ENCODE measurements around the gene DAZAP1.
A peak's percentile ranks its signal among the peaks of the same experiment; 100 is the strongest.

The DAZAP1 gene

GRCh38 chr19:1445185-1445931 is 38.0 kb downstream of the DAZAP1 start:
- peak; percentile 67 to 68 for DNase-seq

GRCh38 chr19:1445932-1446712 is 38.7 kb downstream of the DAZAP1 start:
- DNase-seq: no peak

DNA sequence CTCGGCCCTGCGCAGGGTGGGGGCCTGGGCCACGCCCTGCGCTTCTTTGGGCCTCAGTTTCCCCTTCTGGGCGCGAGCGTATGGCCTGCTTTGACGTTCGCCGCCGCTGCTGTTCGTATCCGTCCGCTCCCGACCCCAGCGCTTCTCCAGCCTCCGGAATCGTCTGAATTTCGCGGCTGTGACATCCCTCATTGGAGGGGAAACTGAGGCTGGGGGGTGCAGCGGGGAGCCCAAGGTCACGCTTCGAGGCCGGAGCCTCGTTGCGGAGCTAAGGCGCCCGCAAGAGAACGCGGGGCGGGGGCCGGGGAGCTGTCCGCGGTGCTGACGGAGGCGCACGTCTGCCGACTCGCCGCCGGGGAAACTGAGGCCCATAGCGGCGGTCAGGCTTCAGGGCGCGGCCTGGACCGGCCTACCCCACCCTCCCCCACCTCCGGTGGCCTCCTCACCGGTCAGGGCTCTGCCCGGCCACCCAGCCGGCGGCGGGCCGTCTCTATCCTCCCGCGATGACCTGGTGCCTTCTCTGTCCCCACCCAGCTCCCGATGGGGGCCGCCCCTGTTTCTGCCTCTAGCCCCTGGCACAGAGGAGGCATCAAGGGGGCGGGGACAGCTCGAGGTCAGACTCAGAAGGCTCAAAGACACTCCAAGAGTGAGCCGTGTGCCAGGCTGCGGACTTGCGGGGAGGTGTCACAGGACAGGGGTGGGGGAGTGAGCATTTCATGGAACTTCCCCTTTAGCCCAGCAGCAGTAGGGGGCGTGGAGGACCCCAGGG is 39.5 kb downstream of the DAZAP1 start:
- no peak for DNase-seq

DNA sequence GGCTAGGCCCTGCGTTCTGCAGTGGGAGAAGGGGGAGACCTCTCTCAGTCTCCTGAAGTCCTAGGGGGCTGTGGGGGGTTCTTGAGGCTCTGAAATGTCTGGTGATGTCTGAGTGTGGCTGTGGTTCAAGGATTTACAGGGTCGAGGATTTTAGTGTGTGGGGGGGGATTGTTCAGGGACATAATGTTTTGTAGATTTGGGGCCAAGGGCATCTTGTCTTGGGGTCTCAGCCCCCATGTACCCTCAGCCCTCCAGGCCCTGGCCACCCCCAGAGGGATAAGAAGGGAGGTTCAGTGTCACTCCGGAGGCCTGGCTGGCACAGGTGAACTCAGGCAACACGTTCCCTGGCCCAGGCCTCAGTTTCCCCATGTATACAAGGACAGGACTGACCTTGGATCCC is 40.1 kb downstream of the DAZAP1 start:
- DNase-seq: no peak

DNA sequence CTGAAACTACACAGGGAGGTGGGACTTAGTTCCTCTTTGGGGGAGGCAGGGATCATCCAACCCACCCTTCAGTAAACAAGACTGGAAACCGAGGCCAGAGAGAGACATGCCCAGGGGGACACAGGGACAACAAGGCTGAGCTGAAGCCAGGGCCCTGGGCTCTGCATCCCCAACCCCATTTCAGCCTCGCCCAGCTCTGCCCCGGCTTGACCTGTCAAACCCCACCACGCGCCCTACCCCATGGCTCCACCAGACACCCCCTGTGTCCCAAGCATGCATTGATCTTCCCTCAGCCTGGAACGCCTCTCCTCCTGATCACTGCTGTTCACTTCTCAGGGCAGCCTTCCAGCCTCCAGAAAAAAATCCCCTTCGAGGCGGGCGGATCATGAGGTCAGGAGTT is 40.6 kb downstream of the DAZAP1 start:
- DNase-seq: no peak

GRCh38 chr19:1449467-1450442 is 42.4 kb downstream of the DAZAP1 start, which contains the start of gene APC2:
Gene APC2, plus strand, starts transcription at chr19:1450121. Its CDS starts 2,881 bp downstream, at chr19:1453002.
- no peak for DNase-seq

DNA sequence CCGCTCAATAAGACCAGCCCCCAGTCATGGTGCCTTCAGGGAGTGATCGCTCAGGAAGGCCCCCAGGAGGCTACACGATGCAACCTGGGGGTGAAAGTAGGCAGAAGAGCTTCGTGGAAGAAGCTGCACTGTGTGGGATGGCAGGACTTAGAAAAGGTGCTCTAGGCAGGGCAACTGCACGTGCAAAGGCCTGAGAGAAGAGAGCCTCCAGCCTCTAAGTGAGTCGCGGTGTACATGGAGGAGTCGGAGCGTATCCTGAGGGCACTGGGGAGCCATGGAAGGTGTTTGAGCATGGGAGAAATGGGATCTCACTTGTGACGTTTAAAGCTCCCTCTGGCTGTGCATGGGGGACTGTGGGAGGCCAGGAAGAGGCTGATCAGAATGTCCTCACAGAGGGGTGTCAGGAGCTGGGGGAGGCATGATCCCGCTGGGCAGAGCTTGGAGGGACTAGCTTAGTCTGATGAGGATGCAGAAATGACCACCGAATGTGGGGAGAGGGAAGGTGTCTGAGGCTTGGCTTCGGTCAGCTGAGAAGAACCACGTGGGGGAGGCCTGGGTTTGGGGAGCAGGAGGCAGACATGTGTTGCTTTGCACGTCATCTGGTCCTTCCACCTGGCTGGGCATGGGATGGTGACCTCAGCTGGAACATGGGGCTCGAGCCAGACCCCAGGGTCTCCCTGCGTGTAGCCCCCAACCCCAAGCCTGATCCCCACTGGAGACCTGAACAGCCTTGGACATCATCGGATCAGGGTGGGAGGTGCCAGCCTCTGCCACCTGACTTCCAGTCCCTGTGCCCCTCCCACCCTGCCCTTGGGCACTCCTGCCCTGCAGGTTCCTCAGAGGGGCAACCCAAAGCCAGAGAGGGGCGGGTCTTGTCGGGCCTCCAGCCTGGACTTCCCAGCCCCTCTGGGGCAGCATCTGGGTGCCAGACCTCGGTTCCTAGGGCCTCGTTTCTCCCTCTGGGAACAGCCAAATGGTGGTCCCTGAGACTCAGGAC is 43.6 kb downstream of the DAZAP1 start:
- no peak for DNase-seq

GRCh38 chr19:1451916-1452801 is 44.8 kb downstream of the DAZAP1 start:
- DNase-seq: no peak

GRCh38 chr19:1452802-1453524 is 45.6 kb downstream of the DAZAP1 start:
- no peak for DNase-seq

GRCh38 chr19:1453525-1454364 is 46.4 kb downstream of the DAZAP1 start:
- DNase-seq: peak in 1 of 2 donors; percentile 54

DNA sequence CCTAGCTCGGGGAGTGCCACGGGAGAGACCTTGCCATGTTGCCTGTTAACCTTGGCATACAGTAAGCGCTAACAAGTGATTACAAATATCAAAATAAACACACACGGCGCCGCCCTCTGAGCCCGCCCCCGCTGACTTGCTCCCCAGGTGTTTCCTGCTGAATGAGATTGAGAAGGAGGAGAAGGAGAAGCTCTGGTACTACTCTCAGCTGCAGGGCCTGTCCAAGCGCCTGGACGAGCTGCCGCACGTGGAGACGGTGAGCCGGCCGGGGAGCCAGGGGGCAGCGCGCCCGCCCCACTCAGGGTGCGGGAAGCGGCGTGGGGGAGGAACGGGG is 47.6 kb downstream of the DAZAP1 start:
- no peak for DNase-seq

- DNase-seq: peak; percentile 59 to 78
Observed at GRCh38 chr19:1455336-1456120, 48.1 kb downstream of the DAZAP1 start.

DNA sequence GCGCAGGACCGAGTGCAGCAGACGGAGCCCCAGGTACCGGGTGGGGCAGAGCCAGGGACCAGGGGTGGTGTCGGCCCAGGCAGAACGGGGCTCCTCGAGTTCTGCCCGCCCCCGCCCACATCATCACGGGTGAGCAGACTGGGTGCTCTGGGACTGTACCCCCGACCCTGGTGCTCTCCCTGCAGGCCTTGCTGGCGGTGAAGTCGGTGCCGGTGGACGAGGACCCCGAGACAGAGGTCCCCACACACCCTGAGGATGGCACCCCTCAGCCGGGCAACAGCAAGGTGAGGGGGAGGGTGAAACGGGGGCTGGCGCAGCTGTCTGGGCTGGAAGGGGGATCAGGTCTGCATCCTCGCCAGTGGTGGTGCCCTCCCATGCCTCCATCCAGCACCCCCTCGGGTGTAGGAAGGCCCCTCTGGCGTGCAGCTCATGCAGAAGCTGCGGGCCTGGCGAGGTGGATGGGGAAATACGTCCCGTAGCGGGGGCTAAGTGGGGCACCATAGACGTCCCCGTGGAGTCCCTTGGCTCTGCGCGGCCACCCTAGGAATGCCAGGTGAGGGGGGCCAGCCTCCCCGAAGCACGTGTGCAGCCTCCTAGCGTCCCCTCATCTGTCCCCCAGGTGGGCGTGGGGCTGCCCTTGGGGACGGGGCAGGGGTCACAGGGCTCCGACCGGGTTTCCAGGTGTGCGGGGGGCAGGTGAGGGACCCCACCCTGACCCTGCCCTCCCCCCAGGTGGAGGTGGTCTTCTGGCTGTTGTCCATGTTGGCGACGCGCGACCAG is 48.9 kb downstream of the DAZAP1 start:
- no peak for DNase-seq

- no peak for DNase-seq
Observed at GRCh38 chr19:1457031-1457739, 49.8 kb downstream of the DAZAP1 start.

- no peak for DNase-seq
Observed at GRCh38 chr19:1457892-1458291, 50.5 kb downstream of the DAZAP1 start.

GRCh38 chr19:1459479-1459878 is 52.1 kb downstream of the DAZAP1 start:
- peak; percentile 76 to 80 for DNase-seq

All from inflammatory macrophage (primary cell).